H9 (cell line): ENCODE results near the gene MAML3. TPM values are rescaled to one million over a fixed set of nuclear protein-coding genes. Genes with fewer than 3 reads are reported as not detected.

Experiments used
- DNase-seq: peaks from one replicate; pipeline ENCODE4 v3.0.0-alpha.2; 2017
- H2AFZ ChIP-seq: one replicate; pipeline ENCODE4 v1.6.1; 2013; ENCODE audit warnings: mild to moderate bottlenecking, low read length, control low read depth, moderate library complexity
- H2AK5ac ChIP-seq: 2 replicates; pipeline ENCODE4 v1.6.1; 2013; ENCODE audit warnings: low read length, control low read depth, mixed read lengths; ENCODE audit not compliant: insufficient read length
- H2BK120ac ChIP-seq: one replicate; pipeline ENCODE4 v1.6.1; 2013; ENCODE audit warnings: low read depth, mild to moderate bottlenecking, low read length, control low read depth, inconsistent platforms; ENCODE audit not compliant: poor library complexity, severe bottlenecking
- H2BK12ac ChIP-seq: 2 replicates; pipeline ENCODE4 v1.6.1; 2013; ENCODE audit warnings: low read length, control low read depth, mixed read lengths, low read depth; ENCODE audit not compliant: insufficient read length
- H2BK15ac ChIP-seq: 2 replicates; pipeline ENCODE4 v1.6.1; 2013; ENCODE audit warnings: low read depth, low read length, control low read depth
- H2BK20ac ChIP-seq: one replicate; pipeline ENCODE4 v1.6.1; 2013; ENCODE audit warnings: low read depth, mild to moderate bottlenecking, low read length, control low read depth, inconsistent platforms; ENCODE audit not compliant: poor library complexity, severe bottlenecking
- H2BK5ac ChIP-seq: 2 replicates; pipeline ENCODE4 v1.6.1; 2013; ENCODE audit warnings: low read length, control low read depth, mixed read lengths; ENCODE audit not compliant: insufficient read length
- H3K14ac ChIP-seq: 2 replicates; pipeline ENCODE4 v1.6.1; 2013; ENCODE audit warnings: low read length, control low read depth; ENCODE audit not compliant: insufficient read depth
- H3K18ac ChIP-seq: 2 replicates; pipeline ENCODE4 v1.6.1; 2013; ENCODE audit warnings: low read depth, mild to moderate bottlenecking, mixed read lengths, low read length, control low read depth; ENCODE audit not compliant: insufficient read length
- H3K23ac ChIP-seq: 2 replicates; pipeline ENCODE4 v1.6.1; 2013; ENCODE audit warnings: low read length, control low read depth, mixed read lengths, low read depth; ENCODE audit not compliant: insufficient read length
- H3K23me2 ChIP-seq: 2 replicates; pipeline ENCODE4 v1.6.1; 2013; ENCODE audit warnings: low read depth, mild to moderate bottlenecking, mixed read lengths, low read length, control low read depth; ENCODE audit not compliant: insufficient read length, poor library complexity, severe bottlenecking
- H3K27ac ChIP-seq: 2 replicates; pipeline ENCODE4 v1.5.1; 2013; ENCODE audit warnings: low read length, control low read depth, mixed read lengths, low read depth; ENCODE audit not compliant: insufficient read length
- H3K27me3 ChIP-seq: 2 replicates; pipeline ENCODE4 v1.6.1; 2013; ENCODE audit warnings: low read length, control low read depth, inconsistent platforms; ENCODE audit not compliant: insufficient read depth
- H3K4ac ChIP-seq: 2 replicates; pipeline ENCODE4 v1.6.1; 2013; ENCODE audit warnings: low read depth, mild to moderate bottlenecking, control low read depth, inconsistent platforms, low read length, moderate library complexity
- H3K4me1 ChIP-seq: 2 replicates; pipeline ENCODE4 v1.6.1; 2013; ENCODE audit warnings: low read length, control low read depth, inconsistent platforms; ENCODE audit not compliant: insufficient read depth
- H3K4me2 ChIP-seq: 2 replicates; pipeline ENCODE4 v1.6.1; 2013; ENCODE audit warnings: low read length, control low read depth, mixed read lengths; ENCODE audit not compliant: insufficient read length, insufficient read depth
- H3K56ac ChIP-seq: 2 replicates; pipeline ENCODE4 v1.6.1; 2013; ENCODE audit warnings: low read depth, mild to moderate bottlenecking, mixed read lengths, low read length, control low read depth; ENCODE audit not compliant: insufficient read length
- H3K79me1 ChIP-seq: 2 replicates; pipeline ENCODE4 v1.6.1; 2013; ENCODE audit warnings: low read depth, mild to moderate bottlenecking, moderate library complexity, low read length, control low read depth, inconsistent platforms; ENCODE audit not compliant: insufficient read depth, poor library complexity, severe bottlenecking
- H3K79me2 ChIP-seq: 2 replicates; pipeline ENCODE4 v1.6.1; 2013; ENCODE audit warnings: low read length, control low read depth, inconsistent platforms; ENCODE audit not compliant: insufficient read depth
- H3K9ac ChIP-seq: 2 replicates; pipeline ENCODE4 v1.6.1; 2013; ENCODE audit warnings: low read length, control low read depth, mixed read lengths; ENCODE audit not compliant: insufficient read length; ENCODE audit errors: extremely low read depth
- H3K9me3 ChIP-seq: one replicate; pipeline ENCODE4 v1.6.1; 2013; ENCODE audit warnings: low read depth, low read length, inconsistent platforms; ENCODE audit not compliant: control insufficient read depth
- H3T11ph ChIP-seq: one replicate; pipeline ENCODE4 v1.6.1; 2013; ENCODE audit warnings: mild to moderate bottlenecking, low read length, control low read depth, inconsistent platforms
- H4K20me1 ChIP-seq: one replicate; pipeline ENCODE4 v1.6.1; 2013; ENCODE audit not compliant: control insufficient read depth, insufficient read length, insufficient read depth
- H4K5ac ChIP-seq: 2 replicates; pipeline ENCODE4 v1.6.1; 2013; ENCODE audit warnings: low read depth, mild to moderate bottlenecking, mixed read lengths, low read length, control low read depth; ENCODE audit not compliant: insufficient read length
- H4K8ac ChIP-seq: replicated peaks from 2 replicates; pipeline ENCODE4 v1.6.1; 2013; ENCODE audit warnings: low read length, control low read depth, mixed read lengths, low read depth; ENCODE audit not compliant: insufficient read length
- H4K91ac ChIP-seq: 2 replicates; pipeline ENCODE4 v1.6.1; 2013; ENCODE audit warnings: low read depth, mild to moderate bottlenecking, moderate library complexity, mixed read lengths, low read length, control low read depth; ENCODE audit not compliant: insufficient read length
- H3K27ac Mint-ChIP-seq, 3 experiments: 2 replicates in 2 of 3; 3 replicates in 1 of 3; pipeline ENCODE4 v1.8.0; 2020 to 2021; ENCODE audit warnings: mixed read lengths in 3 of 3, mild to moderate bottlenecking in 1 of 3, moderate library complexity in 1 of 3
- H3K27me3 Mint-ChIP-seq: 2 replicates; pipeline ENCODE4 v1.8.0; 2021; ENCODE audit warnings: low read depth, mild to moderate bottlenecking, moderate library complexity, mixed read lengths
- H3K36me3 Mint-ChIP-seq, 3 experiments: 2 replicates in 2 of 3; 3 replicates in 1 of 3; pipeline ENCODE4 v1.8.0; 2020 to 2021; ENCODE audit warnings: low read depth in 3 of 3, mixed read lengths in 3 of 3; ENCODE audit not compliant: insufficient read depth in 1 of 3
- H3K4me1 Mint-ChIP-seq, 2 experiments: 2 replicates each; pipeline ENCODE4 v1.8.0; 2020; ENCODE audit warnings: mixed read lengths in 2 of 2
- H3K4me3 Mint-ChIP-seq, 2 experiments: 2 replicates in 1 of 2; 3 replicates in 1 of 2; pipeline ENCODE4 v1.8.0; 2020 to 2021; ENCODE audit warnings: mild to moderate bottlenecking in 2 of 2, mixed read lengths in 2 of 2, moderate library complexity in 1 of 2
- H3K9me3 Mint-ChIP-seq, 2 experiments: 2 replicates in 1 of 2; 3 replicates in 1 of 2; pipeline ENCODE4 v1.8.0; 2020; ENCODE audit warnings: mild to moderate bottlenecking in 2 of 2, mixed read lengths in 2 of 2, moderate library complexity in 1 of 2
- WGBS: extraction: QIAGEN DNeasy Blood & Tissue Kit; methylation state at CpG from one replicate; pipeline ENCODE4 v1.1.7; 2013; ENCODE audit warnings: missing lambda C conversion rate, low lambda C conversion rate, mixed read lengths; ENCODE audit not compliant: insufficient read length; ENCODE audit errors: extremely low coverage; 5-methylcytosine and 5-hydroxymethylcytosine counted together
- total RNA-seq: library from RNA; stranded (reverse); gene quantifications from 2 replicates; pipeline ENCODE4 v1.2.1, GENCODE V29; 2021
- TF ChIP-seq, protein P1 (sequence below): fragments of 200-600 bp; sonication (generic); conservative IDR thresholded peaks from 3 replicates; pipeline ENCODE4 v1.8.0; 2021; ENCODE audit warnings: antibody characterized with exemption, mild to moderate bottlenecking

MAML3 gene
- total RNA-seq, 1 experiment from 2014 or later: 3.9 TPM

DNA sequence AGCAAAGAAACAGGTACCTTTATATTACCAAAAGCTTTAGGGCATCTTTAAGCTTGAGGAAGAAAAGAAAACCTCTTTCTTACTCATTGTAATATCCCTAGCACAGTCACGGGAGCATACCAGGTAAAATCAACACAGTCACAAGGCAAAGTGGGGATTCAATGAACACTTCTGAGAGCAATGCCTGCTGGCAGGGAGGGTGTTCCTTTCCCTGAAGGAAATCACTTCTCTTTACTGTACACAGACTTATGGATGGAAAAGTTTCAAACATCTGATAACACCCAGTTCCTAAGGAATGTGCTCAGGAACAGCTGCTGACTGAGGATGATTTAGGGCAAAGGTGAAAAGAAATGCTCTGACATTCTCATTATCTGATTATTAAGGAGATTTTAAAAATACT, 94.8 kb downstream of the MAML3 start:
- WGBS: no CpG with 5 or more reads among the region's 1 CpG
- Histone ChIP-seq H3K14ac (no peak overlapping the region), H4K5ac (no peak overlapping the region), H3K27ac (no peak overlapping the region), H2BK20ac (no peak overlapping the region), H4K8ac (no peak overlapping the region), H2BK5ac (no peak overlapping the region), H2BK120ac (no peak overlapping the region), H3K18ac (no peak overlapping the region), H3K79me2 (no peaks in the 10 kb centered on the region), H2AFZ (no peak overlapping the region), H2BK15ac (no peak overlapping the region), H3K27me3 (no peaks in the 10 kb centered on the region), H2BK12ac (no peak overlapping the region), H3K9ac (no peak overlapping the region), H3K9me3 (no peaks in the 10 kb centered on the region), H3K23me2 (no peaks in the 10 kb centered on the region), H2AK5ac (no peak overlapping the region), H3K4me1 (no peaks in the 10 kb centered on the region), H3K4me2 (no peak overlapping the region), H3K4ac (no peak overlapping the region), H3K79me1 (no peaks in the 10 kb centered on the region), H4K20me1 (no peaks in the 10 kb centered on the region), H4K91ac (no peak overlapping the region), H3T11ph (no peak overlapping the region), H3K56ac (no peak overlapping the region), H3K23ac (no peak overlapping the region)
- no peaks in the 10 kb centered on the region for H3K36me3 Mint-ChIP-seq
- no peak overlapping the region for H3K27ac Mint-ChIP-seq
- peaks cover 3% of the 10 kb centered on the region in 2 experiments; a peak in 2 of 4 replicates for H3K4me1 Mint-ChIP-seq
- no peak overlapping the region for H3K4me3 Mint-ChIP-seq
- TF ChIP-seq, protein P1, sequence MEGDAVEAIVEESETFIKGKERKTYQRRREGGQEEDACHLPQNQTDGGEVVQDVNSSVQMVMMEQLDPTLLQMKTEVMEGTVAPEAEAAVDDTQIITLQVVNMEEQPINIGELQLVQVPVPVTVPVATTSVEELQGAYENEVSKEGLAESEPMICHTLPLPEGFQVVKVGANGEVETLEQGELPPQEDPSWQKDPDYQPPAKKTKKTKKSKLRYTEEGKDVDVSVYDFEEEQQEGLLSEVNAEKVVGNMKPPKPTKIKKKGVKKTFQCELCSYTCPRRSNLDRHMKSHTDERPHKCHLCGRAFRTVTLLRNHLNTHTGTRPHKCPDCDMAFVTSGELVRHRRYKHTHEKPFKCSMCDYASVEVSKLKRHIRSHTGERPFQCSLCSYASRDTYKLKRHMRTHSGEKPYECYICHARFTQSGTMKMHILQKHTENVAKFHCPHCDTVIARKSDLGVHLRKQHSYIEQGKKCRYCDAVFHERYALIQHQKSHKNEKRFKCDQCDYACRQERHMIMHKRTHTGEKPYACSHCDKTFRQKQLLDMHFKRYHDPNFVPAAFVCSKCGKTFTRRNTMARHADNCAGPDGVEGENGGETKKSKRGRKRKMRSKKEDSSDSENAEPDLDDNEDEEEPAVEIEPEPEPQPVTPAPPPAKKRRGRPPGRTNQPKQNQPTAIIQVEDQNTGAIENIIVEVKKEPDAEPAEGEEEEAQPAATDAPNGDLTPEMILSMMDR: no peak
- no peaks in the 10 kb centered on the region for H3K9me3 Mint-ChIP-seq
- DNase-seq: no peak
- H3K27me3 Mint-ChIP-seq: no peaks in the 10 kb centered on the region
